ES-I3 (cell line): ENCODE results near the gene ARFGEF2.

Source experiments
- H3K36me3 ChIP-seq: 2 replicates; pipeline ENCODE4 v1.6.1; 2013; ENCODE audit warnings: mild to moderate bottlenecking, low read length, control low read depth, moderate library complexity; ENCODE audit not compliant: insufficient read depth
- H3K4me1 ChIP-seq: 2 replicates; pipeline ENCODE4 v1.6.1; 2013; ENCODE audit warnings: mild to moderate bottlenecking, control low read depth, low read length; ENCODE audit not compliant: insufficient read depth
- H3K9ac ChIP-seq: 2 replicates; pipeline ENCODE4 v1.6.1; 2013; ENCODE audit warnings: low read depth, mild to moderate bottlenecking, low read length, moderate library complexity
- H3K9me3 ChIP-seq: 2 replicates; pipeline ENCODE4 v1.6.1; 2013; ENCODE audit warnings: mild to moderate bottlenecking, low read length, moderate library complexity; ENCODE audit not compliant: control insufficient read depth, insufficient read depth

ARFGEF2 gene

GRCh38 chr20:48942730-48943129 lies 21.2 kb downstream of the ARFGEF2 start:
- H3K4me1 ChIP-seq, result no peaks in the 10 kb centered on the region
- H3K9ac ChIP-seq, result no peak overlapping the region
- H3K36me3 ChIP-seq, result peaks cover 6% of the 10 kb centered on the region; the same call in 1 of the 2 replicates
- H3K9me3 ChIP-seq, result no peaks in the 10 kb centered on the region

- peaks cover 6% of the 10 kb centered on the region for H3K36me3 ChIP-seq
- no peaks in the 10 kb centered on the region; the same call in 1 of the 2 replicates for H3K4me1 ChIP-seq
- H3K9me3 ChIP-seq, result no peaks in the 10 kb centered on the region
- H3K9ac ChIP-seq, result no peak overlapping the region
These were observed 23.3 kb downstream of the ARFGEF2 start for GRCh38 chr20:48944663-48945297.

DNA sequence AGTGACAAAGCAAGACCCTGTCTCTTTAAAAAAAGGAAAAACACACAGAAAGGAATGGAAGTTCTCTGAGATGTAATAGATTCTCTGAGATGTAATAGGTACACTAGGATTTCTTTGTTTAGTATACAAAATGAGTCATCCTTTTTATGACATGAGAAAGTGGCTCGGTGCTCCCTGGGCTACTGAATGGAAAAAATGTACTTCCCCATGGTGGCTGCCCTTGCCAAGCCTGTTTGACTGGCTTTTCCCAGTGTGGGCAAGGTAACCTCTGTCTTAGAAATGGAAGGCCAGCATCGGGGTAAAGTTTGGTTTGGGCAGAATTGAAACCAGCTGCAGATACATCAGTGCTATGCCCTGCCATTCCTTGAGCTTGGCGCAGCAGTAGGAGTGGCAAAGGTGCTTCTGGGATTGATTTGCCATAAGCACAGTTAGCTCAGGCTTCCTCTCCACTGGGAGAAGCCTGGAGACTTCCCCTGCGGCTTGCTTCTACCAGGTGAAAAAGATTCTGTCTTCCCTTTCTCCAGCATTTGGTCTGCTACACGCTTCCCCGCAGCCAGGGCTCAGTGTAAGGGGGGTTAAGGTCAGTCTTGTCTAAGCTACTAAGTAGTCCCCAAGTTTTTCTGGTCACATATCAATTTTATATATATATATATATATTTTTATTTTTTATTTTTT lies 24.5 kb downstream of the ARFGEF2 start:
- Histone ChIP-seq H3K9me3 (no peaks in the 10 kb centered on the region), H3K4me1 (no peaks in the 10 kb centered on the region; the same call in 1 of the 2 replicates), H3K36me3 (peaks cover 6% of the 10 kb centered on the region), H3K9ac (no peak overlapping the region)

DNA sequence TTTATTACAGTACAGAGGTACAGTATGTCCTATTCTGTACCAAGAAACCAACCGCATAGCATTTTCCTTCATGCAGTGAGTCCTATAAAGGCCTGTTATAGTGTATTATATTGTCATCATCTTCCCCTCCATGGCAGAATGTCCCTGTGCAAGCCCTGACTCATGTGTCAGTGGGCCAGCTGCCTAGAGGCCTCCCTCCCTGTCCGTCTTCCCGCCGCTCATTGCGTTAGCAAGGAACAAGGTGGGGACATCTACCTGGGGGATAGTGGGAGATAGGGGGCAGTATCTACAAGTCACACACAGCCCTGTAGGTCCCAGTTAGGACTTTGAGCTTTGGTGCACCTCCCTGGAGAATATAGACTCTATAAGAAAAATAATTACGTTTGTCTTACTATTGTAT lies 27.1 kb downstream of the ARFGEF2 start:
- H3K4me1 ChIP-seq, result no peaks in the 10 kb centered on the region; the same call in 1 of the 2 replicates
- H3K36me3 ChIP-seq, result peaks cover 11% of the 10 kb centered on the region
- no peak overlapping the region for H3K9ac ChIP-seq
- H3K9me3 ChIP-seq, result no peaks in the 10 kb centered on the region

GRCh38 chr20:48949304-48950170 lies 28.0 kb downstream of the ARFGEF2 start:
- Histone ChIP-seq H3K9ac (no peak overlapping the region), H3K9me3 (no peaks in the 10 kb centered on the region), H3K36me3 (peaks cover 15% of the 10 kb centered on the region), H3K4me1 (no peaks in the 10 kb centered on the region; the same call in 1 of the 2 replicates)

DNA sequence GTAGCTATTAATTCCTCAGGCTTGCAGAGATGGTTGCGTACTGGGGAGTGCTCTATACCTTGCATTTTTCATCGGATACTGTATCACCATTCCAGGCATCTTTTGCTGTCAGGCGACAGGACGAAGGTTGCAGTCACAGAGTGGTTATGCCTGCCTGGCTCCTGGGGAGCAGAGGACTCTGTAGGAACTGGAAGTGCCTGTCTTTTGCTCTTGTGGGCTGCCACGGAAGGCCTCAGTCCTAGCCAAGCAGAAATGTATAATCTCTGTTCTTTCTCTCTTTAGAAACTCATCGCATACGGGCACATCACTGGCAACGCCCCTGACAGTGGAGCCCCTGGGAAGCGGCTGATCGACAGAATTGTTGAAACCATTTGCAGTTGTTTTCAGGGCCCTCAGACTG lies 29.5 kb downstream of the ARFGEF2 start:
- no peaks in the 10 kb centered on the region; the same call in 1 of the 2 replicates for H3K4me1 ChIP-seq
- H3K36me3 ChIP-seq, result peaks cover 17% of the 10 kb centered on the region
- no peak overlapping the region for H3K9ac ChIP-seq
- H3K9me3 ChIP-seq, result no peaks in the 10 kb centered on the region

GRCh38 chr20:48951646-48952045 lies 30.1 kb downstream of the ARFGEF2 start:
- H3K4me1 ChIP-seq, result no peaks in the 10 kb centered on the region; the same call in 1 of the 2 replicates
- no peaks in the 10 kb centered on the region for H3K9me3 ChIP-seq
- H3K36me3 ChIP-seq, result peaks cover 17% of the 10 kb centered on the region
- no peak overlapping the region for H3K9ac ChIP-seq

GRCh38 chr20:48952656-48953055 lies 31.1 kb downstream of the ARFGEF2 start:
- Histone ChIP-seq H3K9me3 (no peaks in the 10 kb centered on the region), H3K4me1 (no peaks in the 10 kb centered on the region; the same call in 1 of the 2 replicates), H3K36me3 (peaks cover 17% of the 10 kb centered on the region), H3K9ac (no peak overlapping the region)

- peaks cover 17% of the 10 kb centered on the region for H3K36me3 ChIP-seq
- no peak overlapping the region for H3K9ac ChIP-seq
- no peaks in the 10 kb centered on the region; the same call in 1 of the 2 replicates for H3K4me1 ChIP-seq
- no peaks in the 10 kb centered on the region for H3K9me3 ChIP-seq
These were observed 32.1 kb downstream of the ARFGEF2 start for GRCh38 chr20:48953653-48954052.

- Histone ChIP-seq H3K9me3 (no peaks in the 10 kb centered on the region), H3K4me1 (no peaks in the 10 kb centered on the region), H3K9ac (no peak overlapping the region), H3K36me3 (peaks cover 17% of the 10 kb centered on the region)
These were observed 34.5 kb downstream of the ARFGEF2 start for GRCh38 chr20:48956052-48956451.

DNA sequence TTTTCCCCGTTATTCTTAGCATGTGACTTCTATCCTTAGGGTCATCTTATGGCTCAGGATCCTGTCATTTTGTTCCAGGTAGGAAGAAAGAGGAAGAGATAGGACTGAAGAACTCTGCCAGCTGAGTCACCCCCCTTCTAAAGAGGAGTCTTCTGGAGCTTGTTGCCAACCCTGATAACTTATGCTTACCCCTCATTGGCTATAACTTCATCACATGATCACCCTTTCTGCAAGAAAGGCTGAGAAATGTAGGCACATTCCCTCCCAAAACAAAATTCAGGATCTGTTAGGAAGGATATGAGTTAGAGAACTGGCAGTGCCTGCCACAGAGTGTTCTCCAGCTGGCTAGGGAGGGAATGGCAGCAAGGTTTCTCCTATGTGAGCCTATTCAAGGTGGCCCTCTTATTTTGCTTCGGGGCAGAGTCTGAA lies 35.6 kb downstream of the ARFGEF2 start:
- H3K36me3 ChIP-seq, result peaks cover 14% of the 10 kb centered on the region
- H3K9ac ChIP-seq, result no peak overlapping the region
- no peaks in the 10 kb centered on the region for H3K9me3 ChIP-seq
- no peaks in the 10 kb centered on the region for H3K4me1 ChIP-seq

DNA sequence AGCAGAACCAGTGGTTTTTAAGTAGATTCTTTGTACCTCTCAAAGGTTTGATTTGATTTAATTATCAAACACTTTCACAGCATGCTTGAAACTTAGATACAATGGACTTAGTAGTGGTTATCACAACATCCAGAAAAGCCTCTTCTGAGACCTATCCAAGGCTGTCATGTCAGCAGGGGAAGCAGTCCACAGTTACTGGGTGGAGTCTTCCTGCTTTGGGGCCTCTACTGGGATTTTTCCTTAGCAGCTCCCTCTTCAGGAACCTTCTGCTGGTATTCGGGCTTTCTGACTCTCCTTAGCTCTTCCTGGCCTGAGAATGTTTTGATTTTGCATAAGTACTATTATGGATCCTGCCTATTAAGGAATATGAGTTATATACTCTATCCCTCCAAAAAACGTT lies 36.0 kb downstream of the ARFGEF2 start:
- no peaks in the 10 kb centered on the region for H3K4me1 ChIP-seq
- no peak overlapping the region for H3K9ac ChIP-seq
- H3K36me3 ChIP-seq, result peaks cover 14% of the 10 kb centered on the region
- no peaks in the 10 kb centered on the region for H3K9me3 ChIP-seq

- H3K9ac ChIP-seq, result no peak overlapping the region
- peaks cover 5% of the 10 kb centered on the region; the same call in 1 of the 2 replicates for H3K36me3 ChIP-seq
- no peaks in the 10 kb centered on the region for H3K9me3 ChIP-seq
- no peaks in the 10 kb centered on the region for H3K4me1 ChIP-seq
These were observed 37.2 kb downstream of the ARFGEF2 start for GRCh38 chr20:48958743-48959142.

GRCh38 chr20:48959899-48960550 lies 38.5 kb downstream of the ARFGEF2 start:
- H3K4me1 ChIP-seq, result no peaks in the 10 kb centered on the region
- H3K36me3 ChIP-seq, result peaks cover 2% of the 10 kb centered on the region; the same call in 1 of the 2 replicates
- no peaks in the 10 kb centered on the region for H3K9me3 ChIP-seq
- no peak overlapping the region for H3K9ac ChIP-seq
